SK-N-SH treated with all-trans-retinoic acid at 6 μM for 48 hours (cell line): Measurements from ENCODE around the gene C10orf105.

ENCODE experiments used
- ATAC-seq: fragments of 200-7000 bp; cut with Tn5 transposase; 3 replicates; pipeline ENCODE4 v1.9.1; 2020; ENCODE audit warnings: mild to moderate bottlenecking, moderate library complexity
- ARNTL ChIP-seq: fragments of 450-650 bp; formaldehyde crosslinking; IDR thresholded peaks from 2 replicates; pipeline ENCODE4 v1.5.0; 2020; ENCODE audit warnings: low read depth, mild to moderate bottlenecking, moderate library complexity, borderline replicate concordance
- BACH2 ChIP-seq: fragments of 250-450 bp; sonication (Bioruptor Pico); IDR thresholded peaks from 2 replicates; pipeline ENCODE4 v1.9.0; 2021; ENCODE audit warnings: mild to moderate bottlenecking, borderline replicate concordance
- CSDC2 ChIP-seq: fragments of 250-450 bp; sonication (Bioruptor Pico); IDR thresholded peaks from 2 replicates; pipeline ENCODE4 v1.5.0; 2020; ENCODE audit warnings: mild to moderate bottlenecking, moderate library complexity
- ESRRG ChIP-seq: fragments of 250-450 bp; sonication (Bioruptor Pico); IDR thresholded peaks from 2 replicates; pipeline ENCODE4 v1.6.1; 2021; ENCODE audit warnings: mild to moderate bottlenecking
- GLIS3 ChIP-seq: fragments of 250-450 bp; sonication (Bioruptor Pico); IDR thresholded peaks from 2 replicates; pipeline ENCODE4 v1.5.0; 2020; ENCODE audit warnings: mild to moderate bottlenecking, moderate library complexity
- ISL1 ChIP-seq: fragments of 250-450 bp; sonication (Bioruptor Pico); IDR thresholded peaks from 2 replicates; pipeline ENCODE4 v2.1.2; 2022; ENCODE audit warnings: mild to moderate bottlenecking, moderate library complexity
- OSR1 ChIP-seq: fragments of 250-450 bp; sonication (Bioruptor Pico); IDR thresholded peaks from 2 replicates; pipeline ENCODE4 v1.8.0; 2022; ENCODE audit warnings: moderate library complexity, mild to moderate bottlenecking, inconsistent platforms
- PPARA ChIP-seq: fragments of 250-450 bp; sonication (Bioruptor Pico); IDR thresholded peaks from 2 replicates; pipeline ENCODE4 v1.5.0; 2020; ENCODE audit warnings: mild to moderate bottlenecking, borderline replicate concordance
- RARB ChIP-seq: fragments of 250-450 bp; sonication (Bioruptor Pico); IDR thresholded peaks from 2 replicates; pipeline ENCODE4 v1.8.0; 2021; ENCODE audit warnings: mild to moderate bottlenecking, moderate library complexity
- SNAI2 ChIP-seq: fragments of 250-450 bp; sonication (Bioruptor Pico); IDR thresholded peaks from 2 replicates; pipeline ENCODE4 v1.5.0; 2020; ENCODE audit warnings: mild to moderate bottlenecking, moderate library complexity
- TCF4 ChIP-seq: fragments of 250-450 bp; sonication (Bioruptor Pico); IDR thresholded peaks from 2 replicates; pipeline ENCODE4 v1.8.0; 2021; ENCODE audit warnings: mild to moderate bottlenecking, moderate library complexity, borderline replicate concordance
- TOX ChIP-seq: fragments of 250-450 bp; sonication (Bioruptor Pico); IDR thresholded peaks from 2 replicates; pipeline ENCODE4 v1.8.0; 2021; ENCODE audit warnings: mild to moderate bottlenecking, moderate library complexity, borderline replicate concordance
- ZC3H10 ChIP-seq: fragments of 250-450 bp; sonication (Bioruptor Pico); IDR thresholded peaks from 2 replicates; pipeline ENCODE4 v1.5.1; 2021; ENCODE audit warnings: mild to moderate bottlenecking, moderate library complexity
- ZFP3 ChIP-seq: fragments of 250-450 bp; sonication (Bioruptor Pico); IDR thresholded peaks from 2 replicates; pipeline ENCODE4 v1.5.0; 2020; ENCODE audit warnings: mild to moderate bottlenecking, moderate library complexity
- ZFP30 ChIP-seq: fragments of 450-650 bp; formaldehyde crosslinking; IDR thresholded peaks from 2 replicates; pipeline ENCODE4 v1.5.0; 2022; ENCODE audit warnings: mild to moderate bottlenecking, moderate library complexity
- ZNF565 ChIP-seq: fragments of 450-650 bp; formaldehyde crosslinking; conservative IDR thresholded peaks from 2 replicates; pipeline ENCODE4 v1.5.0; 2020; ENCODE audit warnings: low read depth, mild to moderate bottlenecking, moderate library complexity
- ZNF70 ChIP-seq: fragments of 450-650 bp; formaldehyde crosslinking; IDR thresholded peaks from 2 replicates; pipeline ENCODE4 v1.5.0; 2020; ENCODE audit warnings: mild to moderate bottlenecking, moderate library complexity
- ZNF8 ChIP-seq: fragments of 450-650 bp; formaldehyde crosslinking; IDR thresholded peaks from 2 replicates; pipeline ENCODE4 v1.5.0; 2020; ENCODE audit warnings: mild to moderate bottlenecking, moderate library complexity
- TF ChIP-seq, protein P1 (sequence below): fragments of 250-450 bp; sonication (Bioruptor Pico); IDR thresholded peaks from 2 replicates; pipeline ENCODE4 v1.5.1; 2021; ENCODE audit warnings: mild to moderate bottlenecking, moderate library complexity
- TF ChIP-seq, protein P2 (sequence below): fragments of 250-450 bp; sonication (Bioruptor Pico); IDR thresholded peaks from 2 replicates; pipeline ENCODE4 v1.5.1; 2020; ENCODE audit warnings: low read depth, mild to moderate bottlenecking, moderate library complexity
- TF ChIP-seq, protein P3 (sequence below): fragments of 250-450 bp; sonication (Bioruptor Pico); IDR thresholded peaks from 2 replicates; pipeline ENCODE4 v1.8.0; 2021; ENCODE audit warnings: low read depth, mild to moderate bottlenecking, moderate library complexity, borderline replicate concordance

The C10orf105 gene

DNA sequence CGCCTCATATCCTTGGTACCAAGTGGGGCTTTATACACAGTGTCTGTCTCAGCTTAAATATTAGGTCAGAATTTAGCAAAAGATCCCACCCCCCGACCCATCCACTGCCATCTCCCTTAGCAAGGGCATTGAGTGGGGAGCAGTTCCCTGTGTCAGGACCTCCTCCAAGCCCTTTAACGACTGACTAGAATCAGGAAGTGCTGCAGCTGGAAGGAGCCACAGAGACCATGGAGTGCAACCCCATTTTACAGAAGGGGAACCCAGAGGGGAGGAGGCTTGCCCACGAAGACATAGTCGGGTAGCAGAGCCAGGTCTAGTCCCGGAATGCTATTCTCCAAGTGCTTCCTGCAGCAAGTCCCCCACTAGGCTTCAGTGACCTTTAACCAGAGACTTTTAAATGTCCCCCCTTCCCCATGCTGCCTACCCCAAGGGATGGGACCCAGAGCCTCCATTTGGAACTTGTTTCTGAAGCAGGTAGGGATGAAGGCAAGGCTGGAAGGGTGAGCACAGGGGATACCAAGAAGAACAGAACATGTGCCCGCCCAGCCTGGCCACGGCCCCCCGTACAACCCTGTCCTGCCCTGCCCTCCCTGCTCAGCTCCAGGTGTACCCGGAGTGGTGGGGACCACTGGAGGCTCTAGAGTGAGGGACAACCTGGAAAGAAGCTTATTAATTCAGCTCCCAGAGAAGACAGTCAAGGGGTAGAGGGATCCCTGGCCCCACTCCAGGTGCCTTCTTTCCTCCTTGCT lies 41.3 kb downstream of the C10orf105 start:
- TF ChIP-seq BACH2 (CRISPR knock-in tag) (no peak), OSR1 (CRISPR knock-in tag) (no peak), ZNF565 (CRISPR knock-in tag) (no peak), RARB (no peak), GLIS3 (CRISPR knock-in tag) (no peak), ZFP3 (CRISPR knock-in tag) (no peak), ISL1 (CRISPR knock-in tag) (no peak), ZC3H10 (CRISPR knock-in tag) (no peak), TOX (CRISPR knock-in tag) (no peak), ARNTL (CRISPR knock-in tag) (no peak), ESRRG (CRISPR knock-in tag) (no peak), ZNF70 (CRISPR knock-in tag) (no peak)
- TF ChIP-seq, protein P1, sequence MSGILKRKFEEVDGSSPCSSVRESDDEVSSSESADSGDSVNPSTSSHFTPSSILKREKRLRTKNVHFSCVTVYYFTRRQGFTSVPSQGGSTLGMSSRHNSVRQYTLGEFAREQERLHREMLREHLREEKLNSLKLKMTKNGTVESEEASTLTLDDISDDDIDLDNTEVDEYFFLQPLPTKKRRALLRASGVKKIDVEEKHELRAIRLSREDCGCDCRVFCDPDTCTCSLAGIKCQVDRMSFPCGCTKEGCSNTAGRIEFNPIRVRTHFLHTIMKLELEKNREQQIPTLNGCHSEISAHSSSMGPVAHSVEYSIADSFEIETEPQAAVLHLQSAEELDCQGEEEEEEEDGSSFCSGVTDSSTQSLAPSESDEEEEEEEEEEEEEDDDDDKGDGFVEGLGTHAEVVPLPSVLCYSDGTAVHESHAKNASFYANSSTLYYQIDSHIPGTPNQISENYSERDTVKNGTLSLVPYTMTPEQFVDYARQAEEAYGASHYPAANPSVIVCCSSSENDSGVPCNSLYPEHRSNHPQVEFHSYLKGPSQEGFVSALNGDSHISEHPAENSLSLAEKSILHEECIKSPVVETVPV (CRISPR knock-in tag), result no peak
- TF ChIP-seq, protein P2, sequence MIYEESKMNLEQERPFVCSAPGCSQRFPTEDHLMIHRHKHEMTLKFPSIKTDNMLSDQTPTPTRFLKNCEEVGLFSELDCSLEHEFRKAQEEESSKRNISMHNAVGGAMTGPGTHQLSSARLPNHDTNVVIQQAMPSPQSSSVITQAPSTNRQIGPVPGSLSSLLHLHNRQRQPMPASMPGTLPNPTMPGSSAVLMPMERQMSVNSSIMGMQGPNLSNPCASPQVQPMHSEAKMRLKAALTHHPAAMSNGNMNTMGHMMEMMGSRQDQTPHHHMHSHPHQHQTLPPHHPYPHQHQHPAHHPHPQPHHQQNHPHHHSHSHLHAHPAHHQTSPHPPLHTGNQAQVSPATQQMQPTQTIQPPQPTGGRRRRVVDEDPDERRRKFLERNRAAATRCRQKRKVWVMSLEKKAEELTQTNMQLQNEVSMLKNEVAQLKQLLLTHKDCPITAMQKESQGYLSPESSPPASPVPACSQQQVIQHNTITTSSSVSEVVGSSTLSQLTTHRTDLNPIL, result no peak
- ATAC-seq, result no peak

DNA sequence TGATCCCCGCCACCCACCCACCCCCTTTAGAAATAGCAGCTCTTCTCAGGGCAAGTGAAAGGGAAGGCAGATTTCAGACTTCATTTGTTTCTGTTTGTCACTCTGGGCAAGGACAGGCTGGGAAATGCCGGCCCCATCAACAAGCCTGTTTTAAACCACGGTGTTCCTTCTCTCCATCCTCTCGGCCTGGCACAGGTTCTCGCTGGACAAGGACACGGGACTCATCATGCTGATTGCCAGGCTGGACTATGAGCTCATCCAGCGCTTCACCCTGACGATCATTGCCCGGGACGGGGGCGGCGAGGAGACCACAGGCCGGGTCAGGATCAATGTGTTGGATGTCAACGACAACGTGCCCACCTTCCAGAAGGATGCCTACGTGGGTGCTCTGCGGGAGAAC lies 42.3 kb downstream of the C10orf105 start:
- TF ChIP-seq BACH2 (CRISPR knock-in tag) (no peak), PPARA (CRISPR knock-in tag) (no peak)
- TF ChIP-seq, protein P3, sequence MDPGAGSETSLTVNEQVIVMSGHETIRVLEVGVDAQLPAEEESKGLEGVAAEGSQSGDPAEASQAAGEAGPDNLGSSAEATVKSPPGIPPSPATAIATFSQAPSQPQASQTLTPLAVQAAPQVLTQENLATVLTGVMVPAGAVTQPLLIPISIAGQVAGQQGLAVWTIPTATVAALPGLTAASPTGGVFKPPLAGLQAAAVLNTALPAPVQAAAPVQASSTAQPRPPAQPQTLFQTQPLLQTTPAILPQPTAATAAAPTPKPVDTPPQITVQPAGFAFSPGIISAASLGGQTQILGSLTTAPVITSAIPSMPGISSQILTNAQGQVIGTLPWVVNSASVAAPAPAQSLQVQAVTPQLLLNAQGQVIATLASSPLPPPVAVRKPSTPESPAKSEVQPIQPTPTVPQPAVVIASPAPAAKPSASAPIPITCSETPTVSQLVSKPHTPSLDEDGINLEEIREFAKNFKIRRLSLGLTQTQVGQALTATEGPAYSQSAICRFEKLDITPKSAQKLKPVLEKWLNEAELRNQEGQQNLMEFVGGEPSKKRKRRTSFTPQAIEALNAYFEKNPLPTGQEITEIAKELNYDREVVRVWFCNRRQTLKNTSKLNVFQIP (CRISPR knock-in tag), result no peak
- TF ChIP-seq, all 23 proteins: peak for 0
- ATAC-seq, result no peak

DNA sequence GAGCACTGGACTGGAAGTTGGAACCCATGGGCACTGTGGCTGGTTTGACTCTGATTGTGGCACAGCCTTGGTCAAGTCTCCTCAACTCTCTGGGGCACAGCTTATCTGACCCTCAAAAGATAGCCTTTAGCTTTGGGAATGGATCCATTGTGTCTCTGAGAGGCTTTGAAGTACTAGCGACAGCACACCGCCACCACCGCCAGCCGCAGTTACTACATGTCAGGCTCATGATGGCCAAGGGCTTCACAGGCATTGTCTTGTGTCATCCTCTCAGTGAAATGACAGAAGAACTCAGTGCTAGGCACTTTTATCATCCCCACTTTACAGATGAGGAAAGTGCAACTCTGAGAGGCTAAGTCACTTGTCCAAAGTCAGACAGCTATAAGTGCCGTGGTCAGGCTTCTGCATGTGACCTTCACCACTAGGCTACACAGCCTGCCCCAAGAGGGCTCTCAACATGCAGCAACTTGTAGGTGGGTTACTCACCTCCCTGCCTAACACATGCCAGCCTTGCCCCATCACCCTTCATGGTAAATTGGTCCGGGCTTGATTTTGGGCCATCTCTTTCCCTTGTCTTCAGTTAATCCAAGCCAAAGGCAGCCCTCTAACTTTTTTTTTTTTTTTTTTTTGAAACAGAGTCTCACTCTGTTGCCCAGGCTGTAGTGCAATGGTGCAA lies 44.1 kb downstream of the C10orf105 start:
- no peak for ATAC-seq
- TF ChIP-seq, protein P2, result no peak
- no peak for TF ChIP-seq ZFP3 (CRISPR knock-in tag)
- TF ChIP-seq GLIS3 (CRISPR knock-in tag), result no peak
- no peak for TF ChIP-seq ESRRG (CRISPR knock-in tag)
- TF ChIP-seq CSDC2 (CRISPR knock-in tag), result no peak
- TF ChIP-seq RARB, result no peak
- TF ChIP-seq ARNTL (CRISPR knock-in tag), result no peak

DNA sequence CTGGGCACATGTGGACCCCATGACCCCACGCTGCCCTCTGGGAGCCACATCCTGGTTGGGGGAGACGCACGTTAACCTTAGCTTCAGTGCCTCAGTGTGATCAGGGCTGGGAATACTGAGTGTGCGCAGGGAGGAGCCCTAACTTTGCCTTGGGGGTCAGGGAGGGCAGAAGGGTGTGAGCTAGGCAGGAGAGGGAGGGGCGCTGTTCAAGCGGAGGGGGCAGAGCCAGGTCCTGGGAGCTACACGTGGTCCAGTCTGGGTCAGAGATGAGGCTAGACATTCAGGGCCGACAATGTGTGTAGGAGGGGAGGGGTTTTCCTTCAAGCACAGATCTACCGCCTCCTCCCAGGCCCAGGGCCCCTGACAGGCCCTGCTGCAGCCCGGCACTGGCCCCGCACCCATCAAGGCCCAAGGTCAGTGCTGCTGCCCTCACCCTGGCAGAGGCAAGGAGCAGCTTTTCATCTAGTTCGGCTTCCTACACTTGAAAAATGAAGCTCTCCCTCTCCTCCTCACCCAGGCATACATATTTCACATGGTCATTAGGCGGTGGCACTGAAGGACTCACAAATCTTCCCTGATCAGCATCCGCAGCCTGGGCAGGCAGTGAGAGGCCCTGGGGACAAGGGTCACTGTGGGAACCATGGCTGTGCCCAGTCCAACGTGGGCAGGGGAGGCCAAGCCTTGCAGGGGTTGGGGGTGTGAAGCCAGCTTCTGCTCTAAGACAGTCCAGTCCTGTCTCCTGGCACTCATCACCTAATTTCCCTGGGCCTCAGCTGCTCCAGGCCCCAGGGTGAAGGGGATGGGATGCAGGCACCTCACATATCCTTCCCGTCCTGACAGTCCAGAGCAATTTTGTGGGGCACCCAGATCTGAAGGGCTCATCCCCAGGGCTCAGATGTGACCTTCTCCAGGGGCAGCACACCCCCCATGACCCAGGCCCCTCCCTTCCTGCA lies 47.3 kb downstream of the C10orf105 start:
- TF ChIP-seq ZNF8 (CRISPR knock-in tag) (no peak), ZFP3 (CRISPR knock-in tag) (no peak), ZFP30 (CRISPR knock-in tag) (no peak), ESRRG (CRISPR knock-in tag) (no peak), TCF4 (no peak), SNAI2 (CRISPR knock-in tag) (no peak), BACH2 (CRISPR knock-in tag) (no peak)
- no peak; the same call in 2 of the 3 replicates for ATAC-seq
